ENCODE data around the gene P2RY8.

Gene P2RY8

DNA sequence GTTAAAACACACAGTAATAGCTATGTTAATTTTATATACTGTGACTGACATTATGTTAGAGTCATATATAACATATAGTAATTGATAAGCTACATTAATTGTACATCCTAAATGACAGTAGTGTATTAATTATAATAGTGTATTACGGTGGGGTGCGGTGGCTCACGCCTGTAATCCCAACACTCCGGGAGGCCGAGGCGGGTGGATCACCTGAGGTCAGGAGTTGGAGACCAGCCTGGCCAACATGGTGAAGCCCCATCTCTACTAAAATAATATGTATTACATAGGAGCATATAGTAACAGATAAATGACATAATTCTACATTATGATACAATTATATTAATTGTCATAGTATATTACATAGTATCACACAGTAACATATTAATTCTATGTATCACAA is 96.5 kb downstream of the P2RY8 start:
- no peak for DNase-seq
- Histone ChIP-seq H4K5ac (ENCODE audit: low read length) (no peak overlapping the region), H2BK5ac (ENCODE audit: low read length) (no peak overlapping the region), H3K4me3 (ENCODE audit: low read length) (no peak overlapping the region), H3K18ac (ENCODE audit: low read length) (no peak overlapping the region), H2BK120ac (ENCODE audit: low read depth, low read length) (no peak overlapping the region), H4K8ac (ENCODE audit: low read depth, low read length) (no peak overlapping the region), H3K4me1 (ENCODE audit: control insufficient read depth, low read depth, low read length) (no peaks in the 10 kb centered on the region), H3K79me2 (ENCODE audit: control insufficient read depth, insufficient read depth, low read length) (peaks cover 4% of the 10 kb centered on the region), H3K27me3 (ENCODE audit: insufficient read depth, low read length, poor library complexity) (no peaks in the 10 kb centered on the region), H3K23ac (ENCODE audit: low read length) (no peak overlapping the region), H3K4ac (ENCODE audit: low read depth, low read length) (no peak overlapping the region), H3K27ac (ENCODE audit: low read depth, low read length) (no peak overlapping the region), H3K4me2 (ENCODE audit: low read length) (no peak overlapping the region), H2AK5ac (ENCODE audit: low read length) (no peak overlapping the region), H3K56ac (ENCODE audit: low read length) (no peak overlapping the region), H3K9ac (ENCODE audit: low read length) (no peak overlapping the region), H2BK15ac (replicated peaks; ENCODE audit: low read depth) (no peak overlapping the region), H3K79me1 (ENCODE audit: low read length) (peaks cover 5% of the 10 kb centered on the region), H3K36me3 (ENCODE audit: control insufficient read depth, insufficient read depth, low read length) (peaks cover 4% of the 10 kb centered on the region)
- no CpG with 5 or more reads among the region's 6 CpGs for WGBS (ENCODE audit: extremely low coverage, insufficient coverage, low lambda C conversion rate)

DNA sequence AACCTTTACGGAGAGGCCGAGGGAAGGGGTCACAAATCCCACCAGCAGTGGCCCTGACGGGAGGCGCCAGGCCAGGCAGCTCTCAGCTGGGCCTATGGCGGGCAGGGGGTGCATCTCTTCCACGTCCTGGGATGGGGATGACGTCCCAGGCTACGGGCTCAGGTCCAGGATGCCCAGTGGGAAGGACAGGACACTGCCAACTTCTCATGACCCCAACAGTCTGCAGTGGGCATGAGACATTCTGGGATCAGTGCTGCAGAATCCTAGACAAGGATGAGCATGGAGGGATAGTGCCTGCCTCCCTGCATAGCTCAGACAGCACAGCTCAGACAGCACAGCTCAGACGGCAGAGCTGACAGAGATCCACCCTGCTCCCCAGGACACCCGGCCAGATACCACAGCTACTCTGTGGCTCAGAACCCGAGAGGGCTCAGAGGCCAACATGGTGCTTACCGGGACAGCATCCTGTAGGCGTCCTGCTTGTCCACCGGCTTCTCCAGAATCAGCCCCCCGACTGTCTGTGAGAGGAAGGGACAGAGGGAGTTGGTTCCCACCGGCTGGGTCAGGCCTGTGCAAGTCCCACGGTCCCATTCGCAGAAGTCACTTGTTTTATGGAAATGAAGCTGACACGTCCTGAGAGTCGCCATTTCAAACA is 101.6 kb downstream of the P2RY8 start:
- Histone ChIP-seq H4K8ac (ENCODE audit: low read depth, low read length) (no peak overlapping the region), H3K4ac (ENCODE audit: low read depth, low read length) (no peak overlapping the region), H3K27me3 (ENCODE audit: insufficient read depth, low read length, poor library complexity) (no peaks in the 10 kb centered on the region), H3K4me2 (ENCODE audit: low read length) (no peak overlapping the region), H3K36me3 (ENCODE audit: control insufficient read depth, insufficient read depth, low read length) (peaks cover 4% of the 10 kb centered on the region), H2BK5ac (ENCODE audit: low read length) (no peak overlapping the region), H3K18ac (ENCODE audit: low read length) (no peak overlapping the region), H4K5ac (ENCODE audit: low read length) (no peak overlapping the region), H3K27ac (ENCODE audit: low read depth, low read length) (no peak overlapping the region), H3K79me1 (ENCODE audit: low read length) (no peaks in the 10 kb centered on the region), H3K79me2 (ENCODE audit: control insufficient read depth, insufficient read depth, low read length) (no peaks in the 10 kb centered on the region), H3K23ac (ENCODE audit: low read length) (no peak overlapping the region), H3K4me3 (ENCODE audit: low read length) (no peak overlapping the region), H2BK15ac (replicated peaks; ENCODE audit: low read depth) (no peak overlapping the region), H3K9ac (ENCODE audit: low read length) (no peak overlapping the region), H3K56ac (ENCODE audit: low read length) (no peak overlapping the region), H2BK120ac (ENCODE audit: low read depth, low read length) (no peak overlapping the region), H2AK5ac (ENCODE audit: low read length) (no peak overlapping the region), H3K4me1 (ENCODE audit: control insufficient read depth, low read depth, low read length) (no peaks in the 10 kb centered on the region)
- WGBS (ENCODE audit: extremely low coverage, insufficient coverage, low lambda C conversion rate): no CpG with 5 or more reads among the region's 20 CpGs
- no peak for DNase-seq

DNA sequence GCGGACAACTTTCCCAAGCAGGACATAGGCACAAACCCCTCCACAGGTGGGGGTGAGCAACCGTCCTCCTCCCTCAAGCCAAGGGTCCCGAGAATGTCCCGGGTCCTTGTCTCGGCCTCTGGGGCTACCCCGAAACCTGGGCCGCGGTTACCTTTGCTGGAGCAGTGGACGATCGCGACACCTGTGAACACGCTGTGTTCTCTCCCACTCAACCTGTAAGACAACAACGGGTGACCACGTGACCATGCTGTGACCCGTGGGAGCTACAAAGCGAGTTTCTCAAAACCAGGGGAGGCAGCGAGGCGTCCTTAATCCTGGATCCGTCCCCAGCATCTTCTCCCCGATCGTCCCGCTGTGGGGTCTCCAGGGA is 102.1 kb downstream of the P2RY8 start:
- Histone ChIP-seq H3K4me3 (ENCODE audit: low read length) (no peak overlapping the region), H3K18ac (ENCODE audit: low read length) (no peak overlapping the region), H3K4ac (ENCODE audit: low read depth, low read length) (no peak overlapping the region), H3K27me3 (ENCODE audit: insufficient read depth, low read length, poor library complexity) (no peaks in the 10 kb centered on the region), H3K23ac (ENCODE audit: low read length) (no peak overlapping the region), H3K27ac (ENCODE audit: low read depth, low read length) (no peak overlapping the region), H2AK5ac (ENCODE audit: low read length) (no peak overlapping the region), H3K56ac (ENCODE audit: low read length) (no peak overlapping the region), H3K4me2 (ENCODE audit: low read length) (no peak overlapping the region), H2BK120ac (ENCODE audit: low read depth, low read length) (no peak overlapping the region), H3K79me1 (ENCODE audit: low read length) (no peaks in the 10 kb centered on the region), H3K79me2 (ENCODE audit: control insufficient read depth, insufficient read depth, low read length) (no peaks in the 10 kb centered on the region), H3K36me3 (ENCODE audit: control insufficient read depth, insufficient read depth, low read length) (peaks cover 4% of the 10 kb centered on the region), H4K8ac (ENCODE audit: low read depth, low read length) (no peak overlapping the region), H2BK5ac (ENCODE audit: low read length) (no peak overlapping the region), H3K9ac (ENCODE audit: low read length) (no peak overlapping the region), H4K5ac (ENCODE audit: low read length) (no peak overlapping the region), H3K4me1 (ENCODE audit: control insufficient read depth, low read depth, low read length) (no peaks in the 10 kb centered on the region), H2BK15ac (replicated peaks; ENCODE audit: low read depth) (no peak overlapping the region)
- no CpG with 5 or more reads among the region's 22 CpGs for WGBS (ENCODE audit: extremely low coverage, insufficient coverage, low lambda C conversion rate)
- DNase-seq: no peak

DNA sequence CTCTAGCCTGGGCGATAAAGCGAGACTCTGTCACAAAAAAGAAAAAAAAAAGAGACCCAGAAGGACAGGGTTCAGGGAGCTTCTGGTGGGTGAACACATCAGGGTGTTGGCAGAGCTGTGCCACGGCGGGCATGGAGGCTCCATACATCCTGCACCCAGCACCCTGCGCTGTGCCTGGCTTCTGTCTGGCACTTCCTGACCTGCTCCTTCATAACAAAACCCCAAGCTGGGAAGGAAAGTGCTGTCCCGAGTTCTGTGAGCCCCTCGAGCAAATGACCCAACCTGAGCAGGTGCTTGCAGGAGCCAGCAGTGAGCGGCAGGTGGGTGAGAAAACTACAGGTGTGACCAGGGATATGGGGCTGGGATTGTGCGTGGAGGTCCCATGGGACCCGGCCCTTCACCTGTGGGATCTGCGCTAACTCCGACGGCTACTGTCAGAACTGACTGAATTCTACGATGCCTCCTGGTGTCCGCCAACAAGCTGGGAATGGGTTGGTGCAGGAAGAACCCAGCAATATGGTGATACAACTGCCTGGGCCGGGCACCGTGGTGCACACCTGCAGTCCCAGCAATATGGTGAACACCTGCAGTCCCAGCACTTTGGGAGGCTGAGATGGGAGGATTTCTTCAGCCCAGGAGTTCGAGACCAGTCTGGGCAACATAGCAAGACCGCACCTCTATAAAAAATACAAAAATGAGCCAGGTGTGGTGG is 103.2 kb downstream of the P2RY8 start:
- no peak for DNase-seq
- H3K4me3 ChIP-seq (ENCODE audit: low read length): no peak overlapping the region
- H3K27ac ChIP-seq (ENCODE audit: low read depth, low read length): no peak overlapping the region
- H3K36me3 ChIP-seq (ENCODE audit: control insufficient read depth, insufficient read depth, low read length): peaks cover 4% of the 10 kb centered on the region
- no CpG with 5 or more reads among the region's 19 CpGs for WGBS (ENCODE audit: extremely low coverage, insufficient coverage, low lambda C conversion rate)
- no peak overlapping the region for H2BK15ac ChIP-seq (replicated peaks; ENCODE audit: low read depth)
- H4K5ac ChIP-seq (ENCODE audit: low read length): no peak overlapping the region
- H3K27me3 ChIP-seq (ENCODE audit: insufficient read depth, low read length, poor library complexity): no peaks in the 10 kb centered on the region
- H2BK120ac ChIP-seq (ENCODE audit: low read depth, low read length): no peak overlapping the region
- H3K18ac ChIP-seq (ENCODE audit: low read length): no peak overlapping the region
- H3K4me2 ChIP-seq (ENCODE audit: low read length): no peak overlapping the region
- no peak overlapping the region for H3K4ac ChIP-seq (ENCODE audit: low read depth, low read length)
- H2AK5ac ChIP-seq (ENCODE audit: low read length): no peak overlapping the region
- H3K9ac ChIP-seq (ENCODE audit: low read length): no peak overlapping the region
- no peak overlapping the region for H3K23ac ChIP-seq (ENCODE audit: low read length)
- no peak overlapping the region for H2BK5ac ChIP-seq (ENCODE audit: low read length)
- no peak overlapping the region for H4K8ac ChIP-seq (ENCODE audit: low read depth, low read length)
- no peaks in the 10 kb centered on the region for H3K4me1 ChIP-seq (ENCODE audit: control insufficient read depth, low read depth, low read length)
- no peaks in the 10 kb centered on the region for H3K79me1 ChIP-seq (ENCODE audit: low read length)
- no peak overlapping the region for H3K56ac ChIP-seq (ENCODE audit: low read length)
- no peaks in the 10 kb centered on the region for H3K79me2 ChIP-seq (ENCODE audit: control insufficient read depth, insufficient read depth, low read length)

DNA sequence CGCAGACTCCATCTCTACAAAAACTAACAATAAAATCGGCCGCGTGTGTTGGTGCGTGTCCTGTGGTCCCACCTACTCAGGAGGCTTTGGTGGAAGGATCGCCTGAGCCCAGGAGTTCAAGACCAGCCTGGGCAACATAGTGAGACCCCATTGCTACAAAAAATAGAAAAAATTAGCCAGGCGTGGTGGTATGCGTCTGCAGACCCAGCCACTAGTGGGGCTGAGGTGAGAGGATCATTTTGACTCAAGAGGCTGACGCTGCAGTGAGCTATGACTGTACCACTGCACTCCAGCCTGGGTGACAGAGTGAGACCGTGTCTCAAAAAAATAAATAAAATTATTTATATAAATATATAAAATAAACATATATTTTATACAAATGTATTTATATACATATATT is 106.5 kb downstream of the P2RY8 start:
- H2AK5ac ChIP-seq (ENCODE audit: low read length): no peak overlapping the region
- no peak overlapping the region for H4K5ac ChIP-seq (ENCODE audit: low read length)
- H4K8ac ChIP-seq (ENCODE audit: low read depth, low read length): no peak overlapping the region
- H3K4me1 ChIP-seq (ENCODE audit: control insufficient read depth, low read depth, low read length): no peaks in the 10 kb centered on the region
- no peak for DNase-seq
- no peak overlapping the region for H3K27ac ChIP-seq (ENCODE audit: low read depth, low read length)
- H3K4me3 ChIP-seq (ENCODE audit: low read length): no peak overlapping the region
- no peak overlapping the region for H3K9ac ChIP-seq (ENCODE audit: low read length)
- H2BK120ac ChIP-seq (ENCODE audit: low read depth, low read length): no peak overlapping the region
- H3K79me2 ChIP-seq (ENCODE audit: control insufficient read depth, insufficient read depth, low read length): no peaks in the 10 kb centered on the region
- H3K4ac ChIP-seq (ENCODE audit: low read depth, low read length): no peak overlapping the region
- no peak overlapping the region for H3K23ac ChIP-seq (ENCODE audit: low read length)
- WGBS (ENCODE audit: extremely low coverage, insufficient coverage, low lambda C conversion rate): no CpG with 5 or more reads among the region's 10 CpGs
- no peak overlapping the region for H2BK15ac ChIP-seq (replicated peaks; ENCODE audit: low read depth)
- H3K56ac ChIP-seq (ENCODE audit: low read length): no peak overlapping the region
- no peak overlapping the region for H2BK5ac ChIP-seq (ENCODE audit: low read length)
- H3K18ac ChIP-seq (ENCODE audit: low read length): no peak overlapping the region
- H3K79me1 ChIP-seq (ENCODE audit: low read length): no peaks in the 10 kb centered on the region
- no peak overlapping the region for H3K4me2 ChIP-seq (ENCODE audit: low read length)
- peaks cover 2% of the 10 kb centered on the region for H3K36me3 ChIP-seq (ENCODE audit: control insufficient read depth, insufficient read depth, low read length)
- H3K27me3 ChIP-seq (ENCODE audit: insufficient read depth, low read length, poor library complexity): no peaks in the 10 kb centered on the region

DNA sequence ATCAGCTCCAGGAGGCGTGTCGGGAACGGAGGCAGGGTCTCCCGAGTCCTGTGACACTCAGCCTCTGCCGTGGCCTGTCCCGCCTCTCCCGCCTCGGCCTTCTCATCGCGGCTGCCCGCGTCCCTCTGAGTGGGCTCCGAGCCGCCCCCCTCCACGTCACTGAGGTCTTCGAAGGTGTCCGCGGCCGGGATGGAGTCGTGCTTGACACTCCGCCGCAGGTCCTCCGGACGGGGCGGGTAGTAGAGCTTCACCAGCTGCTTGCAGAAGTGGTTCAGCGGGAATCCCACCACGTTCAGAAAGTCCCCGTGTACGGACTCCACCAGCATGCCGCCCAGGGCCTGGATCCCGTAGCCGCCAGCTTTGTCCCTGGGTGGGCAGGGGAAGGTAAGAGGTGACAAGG is 109.2 kb downstream of the P2RY8 start:
- Histone ChIP-seq H3K4ac (ENCODE audit: low read depth, low read length) (no peak overlapping the region), H3K56ac (ENCODE audit: low read length) (no peak overlapping the region), H3K4me2 (ENCODE audit: low read length) (no peak overlapping the region), H4K8ac (ENCODE audit: low read depth, low read length) (no peak overlapping the region), H3K79me2 (ENCODE audit: control insufficient read depth, insufficient read depth, low read length) (no peaks in the 10 kb centered on the region), H2BK120ac (ENCODE audit: low read depth, low read length) (no peak overlapping the region), H3K23ac (ENCODE audit: low read length) (no peak overlapping the region), H3K36me3 (ENCODE audit: control insufficient read depth, insufficient read depth, low read length) (peaks cover 2% of the 10 kb centered on the region), H2AK5ac (ENCODE audit: low read length) (no peak overlapping the region), H3K4me1 (ENCODE audit: control insufficient read depth, low read depth, low read length) (no peaks in the 10 kb centered on the region), H2BK5ac (ENCODE audit: low read length) (no peak overlapping the region), H3K9ac (ENCODE audit: low read length) (no peak overlapping the region), H3K4me3 (ENCODE audit: low read length) (no peak overlapping the region), H3K18ac (ENCODE audit: low read length) (no peak overlapping the region), H4K5ac (ENCODE audit: low read length) (no peak overlapping the region), H2BK15ac (replicated peaks; ENCODE audit: low read depth) (no peak overlapping the region), H3K27me3 (ENCODE audit: insufficient read depth, low read length, poor library complexity) (no peaks in the 10 kb centered on the region), H3K27ac (ENCODE audit: low read depth, low read length) (no peak overlapping the region), H3K79me1 (ENCODE audit: low read length) (no peaks in the 10 kb centered on the region)
- DNase-seq: no peak
- no CpG with 5 or more reads among the region's 32 CpGs for WGBS (ENCODE audit: extremely low coverage, insufficient coverage, low lambda C conversion rate)
